SJCRH30 (cell line): ENCODE results near the gene SOX5. TPM values are rescaled to one million over a fixed set of nuclear protein-coding genes. Genes with fewer than 3 reads are reported as not detected.
"Not testable (repeated sequence)": the region's sequence is repeated elsewhere in the genome, so short reads cannot be mapped to it uniquely, and the experiment has no call there.

Source experiments
- DNase-seq, 2 experiments: peaks; one replicate each; pipeline ENCODE4 v3.0.0-alpha.2; 2015 to 2020
- H3K27ac ChIP-seq: fragments of 250-450 bp; sonication (Bioruptor Pico); 2 replicates; pipeline ENCODE4 v1.5.1; 2020; ENCODE audit warnings: mild to moderate bottlenecking, moderate library complexity
- H3K27me3 ChIP-seq: fragments of 250-450 bp; sonication (Bioruptor Pico); 2 replicates; pipeline ENCODE4 v1.5.1; 2020; ENCODE audit warnings: mild to moderate bottlenecking, moderate library complexity
- H3K36me3 ChIP-seq: fragments of 250-450 bp; sonication (Bioruptor Pico); 2 replicates; pipeline ENCODE4 v1.5.1; 2020; ENCODE audit warnings: mild to moderate bottlenecking, moderate library complexity
- H3K4me1 ChIP-seq: fragments of 250-450 bp; sonication (Bioruptor Pico); 2 replicates; pipeline ENCODE4 v1.5.1; 2020; ENCODE audit warnings: mild to moderate bottlenecking, moderate library complexity
- H3K4me3 ChIP-seq: fragments of 250-450 bp; sonication (Bioruptor Pico); 2 replicates; pipeline ENCODE4 v1.5.1; 2020; ENCODE audit warnings: mild to moderate bottlenecking, moderate library complexity
- H3K9me3 ChIP-seq: fragments of 250-450 bp; sonication (Bioruptor Pico); replicated peaks from 2 replicates; pipeline ENCODE4 v1.5.1; 2020; ENCODE audit warnings: mild to moderate bottlenecking, moderate library complexity
- total RNA-seq: library from RNA; depleted of rRNA; stranded (reverse); fragments of >200 nt; shearing (Covaris generic); gene quantifications from 2 replicates; pipeline ENCODE4 v1.2.3, GENCODE V29; 2014

SOX5 gene
- total RNA-seq, 1 experiment from 2014 or later: 13.7 TPM

DNA sequence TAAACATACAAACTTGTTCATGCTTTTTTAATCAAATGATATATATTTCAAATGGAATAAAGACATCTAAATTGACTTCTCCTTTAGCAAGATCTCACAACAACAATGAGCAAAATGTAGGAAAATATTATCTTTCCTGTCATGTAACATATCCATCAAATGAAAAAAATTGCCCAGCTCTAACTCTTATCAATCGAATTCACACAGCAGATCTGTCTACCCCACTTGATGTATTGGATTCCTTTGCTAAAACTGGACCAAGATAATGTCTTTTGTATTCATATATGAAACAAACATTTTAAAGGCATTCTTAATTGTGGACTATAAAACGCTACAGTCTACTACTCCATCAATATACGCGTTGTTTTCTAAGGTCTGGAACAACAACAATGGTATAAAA is 218.0 kb downstream of the SOX5 start:
- no peak for DNase-seq
- Histone ChIP-seq H3K27me3 (no peaks in the 10 kb centered on the region), H3K9me3 (no peaks in the 10 kb centered on the region), H3K4me1 (no peaks in the 10 kb centered on the region), H3K27ac (no peak overlapping the region), H3K36me3 (no peaks in the 10 kb centered on the region), H3K4me3 (no peak overlapping the region)

DNA sequence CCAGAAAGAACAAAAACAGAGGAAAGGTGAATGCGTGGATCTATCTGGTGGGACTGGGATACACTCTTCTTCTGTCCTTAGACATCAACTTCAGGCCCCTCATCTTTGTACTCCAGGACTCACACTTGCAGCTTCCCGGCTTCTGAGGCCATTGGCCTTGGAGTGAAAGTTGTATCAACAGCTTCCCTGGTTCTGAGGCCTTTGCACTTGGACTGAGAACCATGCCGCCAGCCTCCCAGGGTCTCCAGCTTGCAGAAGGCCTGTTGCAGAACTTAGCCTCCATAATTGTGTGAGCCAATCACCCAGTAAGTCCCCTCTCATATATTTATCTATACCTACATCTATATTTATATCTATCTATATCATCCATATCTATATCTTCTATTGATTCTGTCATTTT is 218.4 kb downstream of the SOX5 start:
- Histone ChIP-seq H3K4me3 (no peak overlapping the region), H3K9me3 (no peaks in the 10 kb centered on the region), H3K27me3 (no peaks in the 10 kb centered on the region), H3K4me1 (no peaks in the 10 kb centered on the region), H3K36me3 (no peaks in the 10 kb centered on the region), H3K27ac (no peak overlapping the region)
- DNase-seq: no peak

DNA sequence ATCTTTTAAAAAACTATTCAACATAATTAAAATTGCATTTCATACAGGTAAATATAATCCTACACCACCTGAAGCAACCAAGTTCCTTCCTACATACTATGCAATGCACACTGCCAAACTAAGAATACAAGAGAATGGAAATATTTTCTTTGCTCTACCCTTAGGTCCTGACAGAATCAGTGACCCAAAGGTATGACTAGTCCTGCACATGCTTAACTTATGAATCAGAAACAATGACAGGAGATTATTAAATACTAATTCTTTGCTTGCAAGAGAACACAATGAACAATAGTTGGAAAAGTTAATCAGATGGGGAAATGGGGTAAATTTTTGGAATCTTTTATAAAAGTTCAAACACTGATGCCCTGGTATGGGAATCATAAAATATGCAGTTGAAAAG is 220.1 kb downstream of the SOX5 start:
- H3K27me3 ChIP-seq: no peaks in the 10 kb centered on the region
- no peak overlapping the region for H3K27ac ChIP-seq
- no peak for DNase-seq
- no peak overlapping the region for H3K4me3 ChIP-seq
- H3K4me1 ChIP-seq: no peaks in the 10 kb centered on the region
- H3K9me3 ChIP-seq: no peaks in the 10 kb centered on the region
- no peaks in the 10 kb centered on the region for H3K36me3 ChIP-seq

DNA sequence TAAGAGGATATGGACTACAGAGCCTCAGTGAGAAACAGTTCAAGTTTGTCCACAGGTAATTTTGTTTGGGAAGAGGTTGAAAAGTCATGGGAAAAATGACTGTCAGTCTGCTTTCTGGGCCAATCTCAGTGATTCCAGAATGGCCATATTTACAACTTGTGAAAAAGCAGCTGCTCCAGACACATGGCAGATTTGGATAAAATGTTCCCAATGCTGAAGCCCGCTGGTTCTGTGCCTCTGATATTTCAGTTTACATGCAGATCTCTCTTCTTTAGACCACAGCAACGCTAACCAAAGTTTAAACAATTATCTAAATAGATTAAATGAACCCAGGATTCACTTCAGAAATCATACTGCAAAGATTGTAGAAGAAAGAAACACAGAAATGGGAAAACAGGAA is 222.8 kb downstream of the SOX5 start:
- no peak for DNase-seq
- Histone ChIP-seq H3K27ac (no peak overlapping the region), H3K4me1 (no peaks in the 10 kb centered on the region), H3K27me3 (no peaks in the 10 kb centered on the region), H3K4me3 (no peak overlapping the region), H3K9me3 (no peaks in the 10 kb centered on the region), H3K36me3 (no peaks in the 10 kb centered on the region)

DNA sequence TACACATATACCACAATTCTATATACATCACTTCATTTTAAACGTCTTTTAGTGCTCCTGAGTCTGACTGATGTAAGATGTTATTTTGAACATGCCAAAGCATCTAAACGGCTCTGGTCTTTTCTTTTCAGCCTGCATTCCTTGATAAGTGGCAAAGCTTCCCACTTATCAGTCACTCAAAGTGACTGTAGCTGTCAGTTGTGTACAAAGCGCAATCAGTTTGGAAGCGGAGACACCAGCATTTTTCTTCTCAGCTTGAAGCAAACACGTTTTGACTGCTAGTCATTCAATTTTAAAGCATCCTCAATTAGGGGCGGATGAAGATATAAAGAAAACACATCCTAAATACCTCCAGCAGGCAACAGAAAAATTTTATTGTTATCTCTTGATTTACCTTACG is 226.8 kb downstream of the SOX5 start:
- H3K36me3 ChIP-seq: no peaks in the 10 kb centered on the region
- H3K27ac ChIP-seq: no peak overlapping the region
- no peak overlapping the region for H3K4me3 ChIP-seq
- H3K4me1 ChIP-seq: no peaks in the 10 kb centered on the region
- no peaks in the 10 kb centered on the region for H3K27me3 ChIP-seq
- no peaks in the 10 kb centered on the region for H3K9me3 ChIP-seq
- DNase-seq: no peak

DNA sequence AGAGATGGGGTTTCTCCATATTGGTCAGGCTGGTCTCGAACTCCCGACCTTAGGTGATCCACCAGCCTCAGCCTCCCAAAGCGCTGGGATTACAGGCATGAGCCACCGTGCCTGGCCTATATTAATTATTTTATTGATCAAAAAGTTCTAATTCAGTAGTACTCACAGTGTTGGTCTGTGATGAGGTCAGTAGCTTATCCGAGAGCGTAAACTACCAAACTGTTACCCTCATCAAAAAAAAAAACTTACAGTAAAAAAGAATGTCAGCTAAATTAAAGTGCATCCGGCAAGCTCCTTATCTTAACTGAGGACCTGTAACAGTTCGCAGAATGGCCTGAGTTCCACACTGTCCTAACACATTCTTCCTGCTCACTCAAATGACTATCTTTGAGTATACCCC is 228.2 kb downstream of the SOX5 start:
- no peak overlapping the region for H3K4me3 ChIP-seq
- no peaks in the 10 kb centered on the region for H3K4me1 ChIP-seq
- no peaks in the 10 kb centered on the region for H3K27me3 ChIP-seq
- H3K27ac ChIP-seq: no peak overlapping the region
- no peaks in the 10 kb centered on the region for H3K36me3 ChIP-seq
- no peaks in the 10 kb centered on the region for H3K9me3 ChIP-seq
- no peak for DNase-seq

DNA sequence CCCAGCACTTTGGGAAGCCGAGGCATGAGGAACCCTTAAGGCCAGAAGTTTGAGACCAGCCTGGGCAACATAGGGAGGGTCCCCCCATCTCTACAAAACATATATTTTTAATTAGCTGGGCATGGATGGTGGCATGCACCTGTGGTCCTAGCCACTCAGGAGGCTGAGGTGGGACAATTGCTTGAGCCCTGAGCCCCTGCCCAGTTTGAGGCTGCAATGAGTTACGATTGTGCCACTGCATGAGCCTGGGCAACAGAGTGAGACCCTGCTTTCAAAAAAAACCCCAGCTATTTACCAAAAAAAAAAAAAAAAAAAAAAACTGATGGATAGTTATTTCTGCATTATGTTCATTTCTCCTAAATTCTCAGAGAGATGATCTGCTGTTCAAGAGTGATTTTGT is 230.0 kb downstream of the SOX5 start:
- Histone ChIP-seq H3K4me1 (no peaks in the 10 kb centered on the region), H3K27ac (no peak overlapping the region), H3K9me3 (no peaks in the 10 kb centered on the region), H3K4me3 (no peak overlapping the region), H3K27me3 (no peaks in the 10 kb centered on the region), H3K36me3 (no peaks in the 10 kb centered on the region)
- no peak for DNase-seq

DNA sequence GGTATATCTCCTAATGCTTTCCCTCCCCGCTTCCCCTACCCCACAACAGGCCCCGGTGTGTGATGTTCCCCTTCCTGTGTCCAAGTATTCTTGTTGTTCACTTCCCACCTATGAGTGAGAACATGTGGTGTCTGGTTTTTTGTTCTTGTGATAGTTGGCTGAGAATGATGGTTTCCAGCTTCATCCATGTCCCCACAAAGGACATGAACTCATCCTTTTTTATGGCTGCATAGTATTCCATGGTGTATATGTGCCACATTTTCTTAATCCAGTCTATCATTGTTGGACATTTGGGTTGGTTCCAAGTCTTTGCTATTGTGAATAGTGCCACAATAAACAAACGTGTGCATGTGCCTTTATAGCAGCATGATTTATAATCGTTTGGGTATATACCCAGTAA is 239.1 kb downstream of the SOX5 start:
- not testable (repeated sequence) for H3K36me3 ChIP-seq, H3K27ac ChIP-seq, H3K4me3 ChIP-seq, H3K9me3 ChIP-seq, DNase-seq, H3K27me3 ChIP-seq, H3K4me1 ChIP-seq

DNA sequence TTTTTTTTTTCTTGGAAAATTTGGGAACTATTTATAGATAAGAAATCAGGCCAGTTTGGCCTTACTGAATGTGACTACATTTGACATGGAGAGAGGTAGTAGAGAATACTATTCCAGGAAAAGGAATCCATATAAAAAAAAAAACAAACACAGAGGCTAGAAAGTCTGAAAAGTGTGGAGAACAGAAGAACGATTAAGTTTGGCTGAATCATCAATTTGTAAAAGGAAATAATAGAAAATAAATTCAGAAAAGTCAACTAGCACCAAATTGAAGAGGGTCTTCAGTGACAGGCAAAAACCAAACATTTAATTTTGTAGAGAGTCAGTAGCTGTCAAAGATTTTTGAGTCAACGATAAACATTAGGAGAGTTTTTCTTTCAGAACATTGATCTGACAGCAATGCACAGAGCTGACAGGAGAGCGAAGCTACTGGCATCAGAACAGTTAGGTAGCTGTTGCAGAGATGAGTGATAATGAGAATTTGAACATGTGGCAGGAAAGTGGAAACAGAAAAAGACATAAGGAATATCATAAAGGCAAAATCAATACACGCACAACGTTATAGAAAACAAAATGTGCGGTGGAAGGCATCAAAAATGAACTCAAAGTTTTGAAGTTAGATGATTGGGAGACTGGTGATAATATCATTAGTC is 241.2 kb downstream of the SOX5 start:
- Histone ChIP-seq H3K9me3 (no peaks in the 10 kb centered on the region), H3K4me3 (no peak overlapping the region), H3K27ac (no peak overlapping the region), H3K27me3 (no peaks in the 10 kb centered on the region), H3K36me3 (no peaks in the 10 kb centered on the region), H3K4me1 (no peaks in the 10 kb centered on the region)
- no peak for DNase-seq

DNA sequence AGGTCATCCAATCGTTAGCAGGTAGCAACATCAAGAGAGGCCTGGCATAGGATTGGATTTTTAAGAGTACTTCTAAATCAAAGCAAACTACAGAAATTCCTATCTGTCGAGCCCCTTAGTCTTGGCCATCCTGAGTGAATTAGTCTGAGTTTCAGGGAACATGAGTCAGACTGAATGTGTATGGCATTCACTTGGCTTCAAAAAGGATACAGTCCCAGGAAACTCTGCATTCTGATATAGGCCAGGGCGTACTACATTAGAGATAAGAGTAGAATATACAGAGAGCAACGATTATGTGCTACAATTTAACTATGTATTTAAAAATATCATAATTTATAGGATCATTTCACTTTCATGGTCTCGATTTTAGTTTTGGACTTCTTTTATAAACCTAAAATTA is 242.2 kb downstream of the SOX5 start:
- no peak overlapping the region for H3K27ac ChIP-seq
- H3K9me3 ChIP-seq: 0 out of 2 replicates have a peak, but pooled peaks cover 2% of the 10 kb centered on the region
- H3K27me3 ChIP-seq: no peaks in the 10 kb centered on the region
- H3K4me1 ChIP-seq: no peaks in the 10 kb centered on the region
- no peaks in the 10 kb centered on the region for H3K36me3 ChIP-seq
- H3K4me3 ChIP-seq: no peak overlapping the region
- no peak for DNase-seq

DNA sequence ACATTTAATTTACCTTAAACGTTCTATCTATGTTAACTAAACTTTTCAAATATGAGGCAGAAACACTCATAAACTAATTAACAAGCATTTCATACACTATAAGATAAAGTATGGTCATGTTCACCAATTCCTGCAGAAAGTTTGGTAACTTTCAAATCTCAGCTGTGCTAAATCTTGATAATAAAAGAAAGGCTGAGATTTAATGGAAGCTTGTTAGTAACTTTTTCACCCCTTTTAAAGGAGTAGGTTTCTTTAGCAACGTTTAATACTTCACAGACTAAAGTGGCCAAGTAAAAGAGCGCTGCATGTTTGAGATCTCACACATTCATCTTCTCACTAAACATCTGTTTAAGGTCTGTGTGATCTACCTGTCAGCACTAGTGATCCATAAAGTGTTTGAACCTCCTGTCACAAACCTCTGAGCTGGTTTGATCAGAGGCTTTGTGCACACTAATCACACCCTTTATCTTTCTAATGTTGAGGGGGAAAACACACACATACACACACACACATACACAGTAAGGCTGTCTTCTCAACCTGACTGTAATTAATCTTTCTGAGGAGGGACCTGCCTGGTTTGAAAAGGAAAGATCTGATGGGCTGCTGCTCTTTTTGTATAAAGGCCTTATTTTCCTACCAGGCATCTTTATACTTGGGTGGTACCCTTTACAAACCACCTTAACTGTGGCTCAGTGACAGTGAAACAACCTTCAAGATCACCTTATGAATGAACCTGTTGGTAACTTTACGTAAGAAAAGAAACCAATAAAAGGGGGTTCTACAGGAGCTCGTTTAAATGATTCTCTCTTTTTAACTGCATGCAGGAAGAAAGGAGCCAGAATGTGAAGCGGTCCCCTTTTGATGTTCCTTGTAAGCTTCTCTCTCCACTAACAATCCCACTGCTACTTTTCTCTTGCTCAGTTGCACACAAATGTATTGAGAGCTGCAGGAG is 244.2 kb downstream of the SOX5 start:
- no peak overlapping the region for H3K27ac ChIP-seq
- no peaks in the 10 kb centered on the region for H3K36me3 ChIP-seq
- H3K4me3 ChIP-seq: no peak overlapping the region
- 0 out of 2 replicates have a peak, but pooled peaks cover 2% of the 10 kb centered on the region for H3K9me3 ChIP-seq
- no peaks in the 10 kb centered on the region for H3K4me1 ChIP-seq
- DNase-seq: no peak
- no peaks in the 10 kb centered on the region for H3K27me3 ChIP-seq

DNA sequence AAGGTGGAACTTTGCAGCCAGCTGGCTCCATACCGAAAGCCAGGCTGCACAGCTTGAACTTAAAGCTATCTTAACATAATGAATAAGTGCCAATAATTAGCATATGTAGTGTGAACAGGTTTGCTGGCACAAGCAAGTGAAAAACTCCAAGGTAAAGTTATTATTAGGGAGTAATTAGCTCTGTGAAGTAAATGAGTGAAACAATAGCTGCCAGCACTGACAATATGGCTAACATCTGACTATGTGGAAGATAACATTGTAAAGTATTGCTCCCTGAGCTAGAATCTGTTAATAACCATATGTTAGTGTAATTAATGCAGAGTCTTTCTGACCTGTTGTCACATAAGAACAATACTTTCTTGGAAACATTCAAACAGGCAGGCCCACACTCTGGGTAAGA is 246.4 kb downstream of the SOX5 start:
- Histone ChIP-seq H3K36me3 (no peaks in the 10 kb centered on the region), H3K27me3 (no peaks in the 10 kb centered on the region), H3K4me1 (no peaks in the 10 kb centered on the region), H3K4me3 (no peak overlapping the region), H3K27ac (no peak overlapping the region), H3K9me3 (0 out of 2 replicates have a peak, but pooled peaks cover 2% of the 10 kb centered on the region)
- no peak for DNase-seq

DNA sequence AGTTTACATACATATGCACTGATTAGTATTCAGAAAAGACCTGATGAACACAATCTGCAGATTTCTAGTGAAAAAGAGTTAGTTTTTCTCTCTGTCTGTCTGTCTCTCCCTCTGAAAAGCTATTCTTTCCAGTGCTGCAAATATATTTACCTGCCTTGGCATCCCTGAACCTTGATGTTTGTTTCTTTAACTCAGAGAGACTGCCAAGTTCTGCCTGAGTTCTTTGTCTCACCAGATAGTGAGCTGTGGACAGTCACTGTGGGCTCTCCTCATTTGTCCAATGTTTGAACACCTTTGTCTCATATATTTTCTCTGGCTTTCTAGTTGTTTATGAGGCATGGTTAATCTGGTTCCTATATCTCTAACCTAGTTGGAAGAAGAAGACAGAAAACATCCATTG is 250.4 kb downstream of the SOX5 start:
- H3K36me3 ChIP-seq: no peaks in the 10 kb centered on the region
- no peaks in the 10 kb centered on the region for H3K4me1 ChIP-seq
- no peak for DNase-seq
- H3K27ac ChIP-seq: no peak overlapping the region
- H3K4me3 ChIP-seq: no peak overlapping the region
- no peaks in the 10 kb centered on the region for H3K27me3 ChIP-seq
- 0 out of 2 replicates have a peak, but pooled peaks cover 2% of the 10 kb centered on the region for H3K9me3 ChIP-seq

DNA sequence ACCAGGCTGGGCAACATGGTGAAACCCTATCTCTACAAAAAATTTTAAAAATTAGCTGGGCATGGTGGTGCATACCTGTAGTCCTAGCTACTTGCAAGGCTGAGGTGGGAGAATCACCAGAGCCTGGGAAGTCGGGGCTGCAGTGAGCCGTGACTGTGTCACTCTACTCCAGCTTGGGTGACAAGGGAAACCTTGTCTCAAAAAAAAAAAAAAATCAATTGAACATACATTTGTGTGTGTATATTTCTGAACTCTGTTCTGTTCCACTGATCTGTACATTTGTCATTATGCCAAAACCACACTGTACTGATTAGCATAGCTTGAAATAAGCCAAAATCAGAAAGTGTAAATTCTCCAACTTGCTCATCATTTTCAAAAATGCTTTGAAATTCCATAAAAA is 254.6 kb downstream of the SOX5 start:
- Histone ChIP-seq H3K4me1 (no peaks in the 10 kb centered on the region), H3K4me3 (no peak overlapping the region), H3K36me3 (no peaks in the 10 kb centered on the region), H3K9me3 (no peaks in the 10 kb centered on the region), H3K27me3 (no peaks in the 10 kb centered on the region), H3K27ac (no peak overlapping the region)
- DNase-seq: no peak

DNA sequence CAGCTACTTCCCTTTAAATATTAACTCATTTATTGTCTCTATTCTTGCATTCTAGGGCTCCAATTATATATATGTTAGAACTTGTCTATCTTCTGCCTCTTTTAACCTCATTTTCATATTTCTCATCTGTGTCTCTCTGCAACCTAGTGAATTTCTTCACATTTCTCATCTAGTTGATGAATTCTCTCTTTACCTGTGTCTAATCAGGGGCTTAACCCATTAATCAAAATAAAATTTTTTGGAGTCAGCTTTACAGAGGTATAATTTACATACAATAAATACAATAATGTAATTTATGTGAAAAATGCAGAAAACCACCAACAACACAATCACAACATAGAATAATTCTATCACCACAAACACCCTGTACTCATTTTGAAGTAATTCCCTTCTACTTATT is 255.2 kb downstream of the SOX5 start:
- H3K27ac ChIP-seq: no peak overlapping the region
- no peak for DNase-seq
- H3K27me3 ChIP-seq: no peaks in the 10 kb centered on the region
- no peaks in the 10 kb centered on the region for H3K9me3 ChIP-seq
- H3K4me3 ChIP-seq: no peak overlapping the region
- no peaks in the 10 kb centered on the region for H3K4me1 ChIP-seq
- no peaks in the 10 kb centered on the region for H3K36me3 ChIP-seq
